Sigmoid colon (tissue), 7 donors: Measurements from ENCODE around the gene C19orf47. TPM values are rescaled to one million over a fixed set of nuclear protein-coding genes. Genes with fewer than 3 reads are reported as not detected.

Experiments used
- DNase-seq: peaks from one replicate; pipeline ENCODE4 v3.0.0-alpha.2; 2019
- H3K27ac ChIP-seq, 4 donors: fragments of 200-600 bp; sonication (generic); one replicate each; pipeline ENCODE4 v1.5.1; 2016 to 2019; ENCODE audit warnings: mild to moderate bottlenecking in 1 of 4
- H3K27me3 ChIP-seq, 3 donors: fragments of 200-600 bp; sonication (generic); one replicate each; pipeline ENCODE4 v1.5.1; 2019; ENCODE audit warnings: mild to moderate bottlenecking in 1 of 3
- H3K36me3 ChIP-seq, 4 donors: fragments of 200-600 bp; sonication (generic); one replicate each; pipeline ENCODE4 v1.5.1; 2016 to 2019
- H3K4me1 ChIP-seq, 4 donors: fragments of 200-600 bp; sonication (generic); one replicate each; pipeline ENCODE4 v1.5.1; 2017 to 2019
- H3K4me3 ChIP-seq, 4 donors: fragments of 200-600 bp; sonication (generic); one replicate each; pipeline ENCODE4 v1.5.1; 2017 to 2019; ENCODE audit warnings: mild to moderate bottlenecking in 2 of 4, moderate library complexity in 1 of 4
- H3K9me3 ChIP-seq, 4 donors: fragments of 200-600 bp in 3 of 4; sonication (generic) in 3 of 4; one replicate each; pipeline versions ENCODE4 v1.5.1 to v1.6.1; 2013 to 2019
- EP300 ChIP-seq, 4 donors: sonication (generic); formaldehyde crosslinking; IDR thresholded peaks; one replicate each; pipeline ENCODE4 v1.6.1; 2017; ENCODE audit warnings: antibody characterized with exemption in 4 of 4
- POLR2A ChIP-seq, 2 donors: fragments of 450-650 bp; IDR thresholded peaks; one replicate each; pipeline ENCODE4 v1.6.1; 2016; ENCODE audit warnings: antibody characterized with exemption in 2 of 2, mild to moderate bottlenecking in 2 of 2, moderate library complexity in 2 of 2
- POLR2AphosphoS5 ChIP-seq, 4 donors: sonication (generic); formaldehyde crosslinking; IDR thresholded peaks; one replicate each; pipeline ENCODE4 v1.6.1; 2017; ENCODE audit warnings: antibody characterized with exemption in 4 of 4
- WGBS, 2 donors: extraction: QIAGEN DNeasy Blood & Tissue Kit; methylation state at CpG; one replicate each; pipeline ENCODE4 v1.1.7; 2013; 5-methylcytosine and 5-hydroxymethylcytosine counted together
- intact Hi-C: fragments of 100-400 bp; cut with DNase I; formaldehyde crosslinking; loops from one replicate; pipeline ENCODE4 v1.15.1; 2023
- polyA plus RNA-seq, 3 donors: library from polyadenylated mRNA; stranded (reverse); fragments of 200-250 nt; gene quantifications; one replicate each; pipeline ENCODE4 v1.2.3, GENCODE V29; 2013
- total RNA-seq, 4 donors: library from RNA; depleted of rRNA; stranded (reverse); fragments of >200 nt; gene quantifications; one replicate each; pipeline ENCODE4 v1.1.0, GENCODE V29; 2016
- TF ChIP-seq, protein P1 (sequence below), 4 experiments: fragments of 450-650 bp in 3 of 4; fragments of 200-600 bp in 1 of 4; IDR thresholded peaks; one replicate each; pipeline ENCODE4 v1.5.1; 2016 to 2019; ENCODE audit warnings: antibody characterized with exemption in 4 of 4, mild to moderate bottlenecking in 3 of 4, moderate library complexity in 2 of 4
- donor health status: healthy with polysubstance abuse.
- donor health status: Bipolar disorder and iron deficiency.
- donor health status: healthy.

Gene C19orf47
- total and polyA plus RNA-seq, 7 donors = 7.9 to 16.7 (median 10.5) TPM

- Histone ChIP-seq H3K9me3 (no peaks in the 10 kb centered on the region), H3K4me3 (no peak overlapping the region), H3K27ac (no peak overlapping the region), H3K4me1 (no peaks in the 10 kb centered on the region), H3K27me3 (no peaks in the 10 kb centered on the region), H3K36me3 (peaks cover 42 to 97% (median 70%) of the 10 kb centered on the region in 4 donors)
- DNase-seq = no peak
- TF ChIP-seq, protein P1, sequence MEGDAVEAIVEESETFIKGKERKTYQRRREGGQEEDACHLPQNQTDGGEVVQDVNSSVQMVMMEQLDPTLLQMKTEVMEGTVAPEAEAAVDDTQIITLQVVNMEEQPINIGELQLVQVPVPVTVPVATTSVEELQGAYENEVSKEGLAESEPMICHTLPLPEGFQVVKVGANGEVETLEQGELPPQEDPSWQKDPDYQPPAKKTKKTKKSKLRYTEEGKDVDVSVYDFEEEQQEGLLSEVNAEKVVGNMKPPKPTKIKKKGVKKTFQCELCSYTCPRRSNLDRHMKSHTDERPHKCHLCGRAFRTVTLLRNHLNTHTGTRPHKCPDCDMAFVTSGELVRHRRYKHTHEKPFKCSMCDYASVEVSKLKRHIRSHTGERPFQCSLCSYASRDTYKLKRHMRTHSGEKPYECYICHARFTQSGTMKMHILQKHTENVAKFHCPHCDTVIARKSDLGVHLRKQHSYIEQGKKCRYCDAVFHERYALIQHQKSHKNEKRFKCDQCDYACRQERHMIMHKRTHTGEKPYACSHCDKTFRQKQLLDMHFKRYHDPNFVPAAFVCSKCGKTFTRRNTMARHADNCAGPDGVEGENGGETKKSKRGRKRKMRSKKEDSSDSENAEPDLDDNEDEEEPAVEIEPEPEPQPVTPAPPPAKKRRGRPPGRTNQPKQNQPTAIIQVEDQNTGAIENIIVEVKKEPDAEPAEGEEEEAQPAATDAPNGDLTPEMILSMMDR (IDR thresholded peaks at IDR 0.05) = no peak
- no peak for TF ChIP-seq POLR2AphosphoS5 (IDR thresholded peaks at IDR 0.05)
- TF ChIP-seq POLR2A (IDR thresholded peaks at IDR 0.05) = no peak
- TF ChIP-seq EP300 (IDR thresholded peaks at IDR 0.05) = no peak
- intact Hi-C loops = no loop called here
- WGBS, 2 donors = 94 to 95% methylated on average over 14 of the region's 14 CpGs
Observed at GRCh38 chr19:40326201-40326600, 22.0 kb downstream of the C19orf47 start.

DNA sequence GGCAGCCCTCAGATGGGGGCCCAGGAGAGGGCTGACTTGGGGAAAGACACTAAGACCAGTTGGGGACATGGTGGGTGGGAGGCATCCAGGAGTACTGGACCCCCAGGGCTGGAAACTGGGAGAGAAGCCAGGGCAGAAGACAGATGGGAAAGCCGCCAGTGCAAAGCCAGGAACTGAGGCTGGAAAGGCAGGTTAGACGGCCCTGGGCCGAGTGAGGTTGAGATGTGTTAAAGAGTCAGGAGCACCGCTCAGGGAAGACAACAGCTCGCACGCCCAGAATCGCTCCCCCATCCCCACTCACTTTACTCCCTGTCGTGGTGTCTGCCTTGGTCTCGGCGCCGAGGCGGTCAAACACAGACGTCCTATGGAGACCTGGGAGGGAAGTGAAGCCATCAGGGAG is 24.5 kb downstream of the C19orf47 start:
- no peak for DNase-seq
- no peak overlapping the region for H3K27ac ChIP-seq
- H3K27me3 ChIP-seq = no peaks in the 10 kb centered on the region
- H3K4me1 ChIP-seq = no peaks in the 10 kb centered on the region
- TF ChIP-seq EP300 (IDR thresholded peaks at IDR 0.05) = no peak
- TF ChIP-seq, protein P1 (IDR thresholded peaks at IDR 0.05) = no peak
- TF ChIP-seq POLR2A (IDR thresholded peaks at IDR 0.05) = no peak
- no peak for TF ChIP-seq POLR2AphosphoS5 (IDR thresholded peaks at IDR 0.05)
- intact Hi-C loops = no loop called here
- peaks cover 41 to 84% (median 64%) of the 10 kb centered on the region in 4 donors for H3K36me3 ChIP-seq
- no peak overlapping the region for H3K4me3 ChIP-seq
- no peaks in the 10 kb centered on the region for H3K9me3 ChIP-seq
- WGBS, 2 donors = 92 to 93% methylated on average over 13 of the region's 13 CpGs

DNA sequence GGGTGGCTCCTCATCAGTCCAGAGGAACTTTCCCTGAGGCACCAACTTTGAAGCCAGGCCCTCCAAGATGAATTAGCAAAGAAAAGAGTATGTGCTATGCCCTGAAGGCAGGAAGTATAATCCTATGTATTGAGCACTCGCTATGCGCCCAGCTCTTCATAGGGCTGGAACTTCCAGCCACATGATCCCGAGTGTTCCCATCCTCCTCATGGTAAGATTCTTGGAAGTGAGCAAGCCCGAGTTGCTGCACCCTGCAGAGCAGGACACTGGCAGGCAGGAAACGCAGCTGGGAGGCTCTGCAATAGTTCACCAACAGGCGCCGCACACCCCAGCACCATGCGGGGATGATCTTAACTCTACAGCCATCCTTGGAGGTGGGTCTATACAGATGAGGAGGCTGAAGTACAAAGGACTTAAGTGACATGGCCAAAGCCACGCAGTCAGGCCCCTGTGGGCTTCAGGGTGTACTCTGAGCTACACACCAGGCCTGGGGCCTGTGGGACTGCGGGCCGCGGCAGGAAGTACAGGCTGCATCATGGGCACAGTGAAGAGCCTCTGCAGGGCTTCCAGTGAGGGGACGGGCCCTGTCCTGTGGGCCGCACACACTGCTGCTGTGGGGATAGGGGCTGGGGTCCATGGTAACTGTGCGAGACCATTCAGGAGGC is 25.1 kb downstream of the C19orf47 start:
- Histone ChIP-seq H3K9me3 (no peaks in the 10 kb centered on the region), H3K4me3 (no peak overlapping the region), H3K36me3 (peaks cover 39 to 82% (median 57%) of the 10 kb centered on the region in 4 donors), H3K27me3 (no peaks in the 10 kb centered on the region), H3K4me1 (no peaks in the 10 kb centered on the region), H3K27ac (no peak overlapping the region)
- intact Hi-C loops = no loop called here
- no peak for TF ChIP-seq POLR2A (IDR thresholded peaks at IDR 0.05)
- TF ChIP-seq POLR2AphosphoS5 (IDR thresholded peaks at IDR 0.05) = no peak
- TF ChIP-seq, protein P1 (IDR thresholded peaks at IDR 0.05) = no peak
- no peak for TF ChIP-seq EP300 (IDR thresholded peaks at IDR 0.05)
- DNase-seq = no peak
- 95 to 97% methylated on average over 15 of the region's 15 CpGs for WGBS, 2 donors

DNA sequence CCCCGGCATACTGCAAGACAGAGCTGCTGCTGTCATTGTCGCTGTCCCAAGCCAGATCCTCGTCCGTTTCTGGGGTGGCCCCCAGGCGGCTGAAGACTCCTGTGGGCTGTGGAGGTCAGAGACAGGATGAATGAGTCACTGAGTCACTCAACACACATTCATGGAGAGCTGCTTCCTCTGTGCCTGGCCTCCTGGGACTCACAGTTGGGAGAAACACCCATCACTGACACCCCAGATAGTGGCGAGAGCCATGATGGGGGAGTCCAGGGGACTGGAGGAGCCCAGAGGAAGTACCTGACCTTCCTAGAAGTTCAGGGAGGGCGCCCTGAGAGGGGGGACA is 26.0 kb downstream of the C19orf47 start:
- TF ChIP-seq POLR2A (IDR thresholded peaks at IDR 0.05) = no peak
- TF ChIP-seq, protein P1 (IDR thresholded peaks at IDR 0.05) = no peak
- no peak for TF ChIP-seq EP300 (IDR thresholded peaks at IDR 0.05)
- TF ChIP-seq POLR2AphosphoS5 (IDR thresholded peaks at IDR 0.05) = no peak
- 94 to 95% methylated on average over 7 of the region's 7 CpGs for WGBS, 2 donors
- Histone ChIP-seq H3K27me3 (no peaks in the 10 kb centered on the region), H3K36me3 (peaks cover 30 to 74% (median 54%) of the 10 kb centered on the region in 4 donors), H3K4me3 (no peak overlapping the region), H3K27ac (no peak overlapping the region), H3K4me1 (no peaks in the 10 kb centered on the region), H3K9me3 (no peaks in the 10 kb centered on the region)
- no peak for DNase-seq
- intact Hi-C loops = no loop called here
